Measurements from ENCODE around the gene ZNF30. TPM values are rescaled to one million over a fixed set of nuclear protein-coding genes. Genes with fewer than 3 reads are reported as not detected.

Gene ZNF30
- total and polyA plus RNA-seq, 2 donors (not counting 1 experiment from before 2014, with no cell fraction given) = 3.3 TPM

GRCh38 chr19:34994286-34994642, 67.6 kb downstream of the ZNF30 start:
- Mint-ChIP-seq H3K4me3 (no peak overlapping the region), H3K4me1 (peaks cover 26% of the 10 kb centered on the region), H3K27me3 (peaks cover 4% of the 10 kb centered on the region), H3K27ac (no peak overlapping the region), H3K9me3 (ENCODE audit: insufficient read depth) (no peaks in the 10 kb centered on the region)
- Histone ChIP-seq H3K27me3 (replicated peaks in 1 of 4; ENCODE audit: control extremely low read depth in 1 of 4, control insufficient read depth in 3 of 4, insufficient read depth in 4 of 4, low read length in 3 of 4) (peaks cover 0 to 4% (median 0%) of the 10 kb centered on the region in 4 experiments), H3K4me1 (ENCODE audit: control insufficient read depth in 2 of 2, insufficient read depth in 2 of 2, low read length in 2 of 2) (peaks cover 12 to 28% of the 10 kb centered on the region in 2 donors), H2AFZ (ENCODE audit: insufficient read depth, low read depth, low read length, poor library complexity, severe bottlenecking) (no peak overlapping the region), H3K9me3 (ENCODE audit: control extremely low read depth in 1 of 3, control insufficient read depth in 2 of 3, insufficient read depth in 1 of 3, low read length in 2 of 3) (peaks cover 0 to 9% (median 0%) of the 10 kb centered on the region in 3 donors), H4K20me1 (ENCODE audit: control insufficient read depth, insufficient read depth, low read length, poor library complexity, severe bottlenecking) (no peaks in the 10 kb centered on the region), H3K9ac (ENCODE audit: low read length) (no peak overlapping the region), H3K36me3 (replicated peaks in 1 of 2; ENCODE audit: control extremely low read depth in 1 of 2, control insufficient read depth in 1 of 2, extremely low read depth in 1 of 2, insufficient read depth in 2 of 2, low read length in 1 of 2) (no peaks in the 10 kb centered on the region), H3K4me2 (replicated peaks; ENCODE audit: low read depth, low read length, poor library complexity, severe bottlenecking) (no peak overlapping the region), H3K27ac (ENCODE audit: low read length in 2 of 2) (no peak overlapping the region), H3K4me3 (ENCODE audit: control extremely low read depth in 1 of 5, extremely low read depth in 1 of 5, insufficient read depth in 1 of 5, low read depth in 2 of 5, low read length in 4 of 5) (no peak overlapping the region), H3K79me2 (ENCODE audit: control insufficient read depth, insufficient read depth, low read length) (peaks cover under 1% of the 10 kb centered on the region)
- no peak for ATAC-seq (ENCODE audit: low read depth)
- no peak for DNase-seq
- TF ChIP-seq, protein P1, sequence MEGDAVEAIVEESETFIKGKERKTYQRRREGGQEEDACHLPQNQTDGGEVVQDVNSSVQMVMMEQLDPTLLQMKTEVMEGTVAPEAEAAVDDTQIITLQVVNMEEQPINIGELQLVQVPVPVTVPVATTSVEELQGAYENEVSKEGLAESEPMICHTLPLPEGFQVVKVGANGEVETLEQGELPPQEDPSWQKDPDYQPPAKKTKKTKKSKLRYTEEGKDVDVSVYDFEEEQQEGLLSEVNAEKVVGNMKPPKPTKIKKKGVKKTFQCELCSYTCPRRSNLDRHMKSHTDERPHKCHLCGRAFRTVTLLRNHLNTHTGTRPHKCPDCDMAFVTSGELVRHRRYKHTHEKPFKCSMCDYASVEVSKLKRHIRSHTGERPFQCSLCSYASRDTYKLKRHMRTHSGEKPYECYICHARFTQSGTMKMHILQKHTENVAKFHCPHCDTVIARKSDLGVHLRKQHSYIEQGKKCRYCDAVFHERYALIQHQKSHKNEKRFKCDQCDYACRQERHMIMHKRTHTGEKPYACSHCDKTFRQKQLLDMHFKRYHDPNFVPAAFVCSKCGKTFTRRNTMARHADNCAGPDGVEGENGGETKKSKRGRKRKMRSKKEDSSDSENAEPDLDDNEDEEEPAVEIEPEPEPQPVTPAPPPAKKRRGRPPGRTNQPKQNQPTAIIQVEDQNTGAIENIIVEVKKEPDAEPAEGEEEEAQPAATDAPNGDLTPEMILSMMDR (IDR thresholded peaks at IDR 0.05) = no peak
- no peak for TF ChIP-seq EZH2 (IDR thresholded peaks at IDR 0.05; ENCODE audit: borderline replicate concordance, insufficient read depth, low read depth, low read length, poor library complexity, severe bottlenecking)
- intact Hi-C loops (cut with micrococcal nuclease) = no loop called here
- ChIA-PET CTCF (no interaction called here), POLR2A (no interaction called here)
- 66% methylated on average over 6 of the region's 9 CpGs for WGBS (ENCODE audit: insufficient coverage)

Other genes with a start within 250 kb of the ZNF30 start
- 0.91 and 2.8 TPM in 2 replicates for gene SCGB2B2, start 249.7 kb upstream of the ZNF30 start, total RNA-seq
- gene SCGB2B2, start 249.7 kb upstream of the ZNF30 start, polyA plus RNA-seq = 0.06 and 0.21 TPM in 2 replicates
- 48.4 and 51.6 TPM in 2 replicates for gene ZNF302, start 249.2 kb upstream of the ZNF30 start, total RNA-seq
- 16.9 and 20.4 TPM in 2 replicates for gene ZNF302, start 249.2 kb upstream of the ZNF30 start, polyA plus RNA-seq
- 13.6 and 13.8 TPM in 2 replicates for gene ZNF181, start 192.7 kb upstream of the ZNF30 start, total RNA-seq
- 11.7 and 13.0 TPM in 2 replicates for gene ZNF181, start 192.7 kb upstream of the ZNF30 start, polyA plus RNA-seq
- 7.6 and 8.1 TPM in 2 replicates for gene ZNF599, start 153.7 kb upstream of the ZNF30 start, total RNA-seq
- 5.9 and 6.0 TPM in 2 replicates for gene ZNF599, start 153.7 kb upstream of the ZNF30 start, polyA plus RNA-seq
- 10.9 and 11.2 TPM in 2 replicates for gene ZNF792, start 37.3 kb downstream of the ZNF30 start, total RNA-seq
- 2.6 and 3.8 TPM in 2 replicates for gene ZNF792, start 37.3 kb downstream of the ZNF30 start, polyA plus RNA-seq
- 102 TPM in 2 replicates for gene GRAMD1A, start 73.4 kb downstream of the ZNF30 start, total RNA-seq
- gene GRAMD1A, start 73.4 kb downstream of the ZNF30 start, polyA plus RNA-seq = 83.8 and 90.5 TPM in 2 replicates
- 0.49 and 0.52 TPM in 2 replicates for gene SCN1B, start 103.6 kb downstream of the ZNF30 start, total RNA-seq
- gene SCN1B, start 103.6 kb downstream of the ZNF30 start, polyA plus RNA-seq = 0.72 and 1.3 TPM in 2 replicates
- gene HPN, start 114.8 kb downstream of the ZNF30 start, total RNA-seq = not detected in 2 replicates
- 0.30 TPM in 1 of 2 replicates, not detected in the other for gene HPN, start 114.8 kb downstream of the ZNF30 start, polyA plus RNA-seq
- gene FXYD3, start 188.9 kb downstream of the ZNF30 start, total RNA-seq = not detected in 2 replicates
- gene FXYD3, start 188.9 kb downstream of the ZNF30 start, polyA plus RNA-seq = not detected in 2 replicates
- 0.59 and 0.70 TPM in 2 replicates for gene LGI4, start 208.2 kb downstream of the ZNF30 start, total RNA-seq
- 0.40 and 0.74 TPM in 2 replicates for gene LGI4, start 208.2 kb downstream of the ZNF30 start, polyA plus RNA-seq
- gene FXYD1, start 211.9 kb downstream of the ZNF30 start, total RNA-seq = 3.8 and 4.7 TPM in 2 replicates
- gene FXYD1, start 211.9 kb downstream of the ZNF30 start, polyA plus RNA-seq = 2.6 and 3.1 TPM in 2 replicates
- 27.4 and 32.1 TPM in 2 replicates for gene FXYD7, start 216.4 kb downstream of the ZNF30 start, total RNA-seq
- 3.8 and 6.3 TPM in 2 replicates for gene FXYD7, start 216.4 kb downstream of the ZNF30 start, polyA plus RNA-seq
- 293 and 310 TPM in 2 replicates for gene FXYD5, start 227.8 kb downstream of the ZNF30 start, total RNA-seq
- 362 and 390 TPM in 2 replicates for gene FXYD5, start 227.8 kb downstream of the ZNF30 start, polyA plus RNA-seq

Measured in B cell (primary cell).